ENCODE data around the gene SLC22A1.

DNA sequence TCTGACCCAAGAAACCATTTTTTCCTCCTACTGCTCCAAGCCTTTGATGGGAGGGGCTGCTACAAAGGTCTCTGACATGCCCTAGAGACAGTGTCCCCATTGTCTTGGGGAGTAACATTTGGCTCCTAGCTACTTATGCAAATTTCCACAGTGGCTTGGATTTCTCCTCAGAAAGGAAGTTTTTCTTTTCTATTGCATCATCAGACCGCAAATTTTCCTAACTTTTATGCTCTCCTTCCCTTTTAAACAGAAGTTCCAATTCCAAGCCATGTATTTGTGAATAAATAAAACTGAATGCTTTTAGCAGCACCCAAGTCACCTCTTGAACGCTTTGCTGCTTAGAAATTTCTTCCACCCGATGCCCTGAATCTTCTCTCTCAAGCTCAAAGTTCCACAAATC lies 86.0 kb downstream of the SLC22A1 start:
- TF ChIP-seq, protein P1, sequence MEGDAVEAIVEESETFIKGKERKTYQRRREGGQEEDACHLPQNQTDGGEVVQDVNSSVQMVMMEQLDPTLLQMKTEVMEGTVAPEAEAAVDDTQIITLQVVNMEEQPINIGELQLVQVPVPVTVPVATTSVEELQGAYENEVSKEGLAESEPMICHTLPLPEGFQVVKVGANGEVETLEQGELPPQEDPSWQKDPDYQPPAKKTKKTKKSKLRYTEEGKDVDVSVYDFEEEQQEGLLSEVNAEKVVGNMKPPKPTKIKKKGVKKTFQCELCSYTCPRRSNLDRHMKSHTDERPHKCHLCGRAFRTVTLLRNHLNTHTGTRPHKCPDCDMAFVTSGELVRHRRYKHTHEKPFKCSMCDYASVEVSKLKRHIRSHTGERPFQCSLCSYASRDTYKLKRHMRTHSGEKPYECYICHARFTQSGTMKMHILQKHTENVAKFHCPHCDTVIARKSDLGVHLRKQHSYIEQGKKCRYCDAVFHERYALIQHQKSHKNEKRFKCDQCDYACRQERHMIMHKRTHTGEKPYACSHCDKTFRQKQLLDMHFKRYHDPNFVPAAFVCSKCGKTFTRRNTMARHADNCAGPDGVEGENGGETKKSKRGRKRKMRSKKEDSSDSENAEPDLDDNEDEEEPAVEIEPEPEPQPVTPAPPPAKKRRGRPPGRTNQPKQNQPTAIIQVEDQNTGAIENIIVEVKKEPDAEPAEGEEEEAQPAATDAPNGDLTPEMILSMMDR (tag by site-specific recombination; IDR thresholded peaks at IDR 0.05), result no peak
- TF ChIP-seq ZNF121 (tag by site-specific recombination; IDR thresholded peaks at IDR 0.05), result no peak
- TF ChIP-seq ZNF670 (tag by site-specific recombination; IDR thresholded peaks at IDR 0.05; ENCODE audit: low read depth), result no peak
- TF ChIP-seq ZNF677 (tag by site-specific recombination; IDR thresholded peaks at IDR 0.05), result no peak
- TF ChIP-seq ZNF621 (tag by site-specific recombination; IDR thresholded peaks at IDR 0.05), result no peak
- no peak for TF ChIP-seq KLF1 (tag by site-specific recombination; IDR thresholded peaks at IDR 0.05)
- TF ChIP-seq ZNF37A (tag by site-specific recombination; IDR thresholded peaks at IDR 0.05), result no peak
- TF ChIP-seq ZNF146 (tag by site-specific recombination; IDR thresholded peaks at IDR 0.05), result no peak
- no peak for TF ChIP-seq ZNF626 (tag by site-specific recombination; IDR thresholded peaks at IDR 0.05)
